Regular cardiac myocyte (primary cell): ENCODE measurements around the gene PRKN. TPM values are rescaled to one million over a fixed set of nuclear protein-coding genes. Genes with fewer than 3 reads are reported as not detected.

ENCODE experiments used
- total RNA-seq: library from RNA; depleted of rRNA; stranded (reverse); fragments of >200 nt; gene quantifications from 2 replicates; pipeline ENCODE4 v1.2.3, GENCODE V29; 2014

Gene PRKN
- 0.58 and 2.8 TPM in 2 replicates for total RNA-seq

DNA sequence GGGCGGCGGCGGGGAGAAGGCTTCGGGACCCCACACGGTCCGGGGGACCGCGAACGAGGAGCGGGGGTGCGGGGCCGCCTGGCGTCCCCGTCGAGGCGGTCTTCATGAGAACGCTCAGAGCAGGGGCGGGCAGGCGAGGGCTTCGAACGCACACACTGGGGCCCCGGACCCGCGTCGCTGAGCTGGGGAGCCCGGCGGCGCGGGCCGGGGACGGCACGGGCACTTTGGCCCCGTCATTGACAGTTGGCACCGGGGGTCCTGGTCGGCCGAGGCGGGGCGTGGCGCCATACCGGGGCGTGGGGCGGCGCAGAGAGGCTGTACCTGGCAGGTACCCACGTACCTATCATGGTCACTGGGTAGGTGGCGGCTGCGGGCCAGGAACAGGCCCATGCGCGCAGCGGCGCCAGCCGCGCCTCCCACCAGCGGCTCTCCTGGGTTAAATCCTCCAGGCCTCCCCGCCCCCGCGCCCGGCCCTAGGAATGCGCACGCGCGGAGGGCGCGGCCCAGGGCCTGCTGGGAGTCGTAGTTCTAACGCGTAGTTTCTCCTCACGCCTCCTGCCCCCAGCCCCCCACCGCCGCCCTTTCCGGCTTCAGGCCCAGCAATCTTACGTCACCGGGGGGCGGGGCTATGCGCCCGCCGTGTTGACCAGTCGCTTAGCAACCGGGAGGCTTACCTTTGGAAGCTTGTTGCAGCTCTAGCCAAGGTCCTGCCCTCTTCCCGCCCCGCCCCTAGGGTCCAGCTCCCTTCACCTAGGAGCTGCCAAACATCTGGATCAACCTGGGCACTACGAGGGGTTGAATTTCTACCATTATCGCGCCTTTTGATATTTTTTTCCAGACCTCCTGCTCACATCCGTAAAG lies at the start of gene PRKN, which contains the start of gene PACRG:
Gene PRKN (minus strand): TSS at position 445 of the 861 bp plus-strand sequence.
Gene PACRG (plus strand): TSS at position 653 of the 861 bp plus-strand sequence.

Other genes with a start within 250 kb of the PRKN start
- gene PACRG, start 208 bp upstream of the PRKN start, total RNA-seq, result under 0.01 TPM in 1 of 2 replicates, not detected in the other